Measurements from ENCODE around the gene ZNF662.

The ZNF662 gene

DNA sequence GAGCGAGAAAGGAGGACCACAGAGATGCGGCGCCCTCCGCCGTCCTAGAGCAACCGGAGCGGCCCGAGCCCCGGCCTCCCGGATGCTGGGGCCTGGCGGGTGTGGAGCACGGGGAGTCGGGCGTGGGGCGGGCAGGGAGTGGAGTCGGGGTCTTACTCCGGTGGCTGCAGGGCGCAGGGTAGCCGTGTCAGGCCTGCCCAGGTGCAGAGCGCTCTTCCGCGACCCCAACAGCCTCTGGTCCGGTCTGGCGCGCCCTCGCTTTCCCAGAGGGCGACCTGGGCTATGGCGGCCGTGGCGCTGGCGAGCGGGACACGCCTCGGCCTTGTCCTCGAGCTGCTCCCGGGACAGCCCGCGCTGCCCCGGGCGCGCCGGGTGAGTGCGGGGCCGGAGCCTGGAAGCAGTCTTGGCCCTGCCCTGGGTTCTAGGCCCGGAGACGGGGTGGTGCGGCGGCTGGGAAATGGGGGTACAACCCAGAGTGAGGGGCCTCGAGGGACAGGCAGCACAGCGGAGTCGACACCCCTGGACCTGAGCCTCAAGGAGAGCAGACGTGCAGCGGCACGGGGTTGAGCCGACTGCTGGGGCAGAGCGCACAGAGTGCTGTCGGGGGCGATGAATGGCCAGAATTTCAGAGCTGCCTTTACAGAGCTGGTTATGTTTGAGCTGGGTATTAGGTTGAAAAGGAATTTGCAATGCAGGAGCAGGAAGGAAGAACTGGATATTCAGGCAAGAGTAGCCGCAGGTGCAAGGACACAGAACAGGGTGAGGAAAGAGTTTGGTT, at the start of gene ZNF662:
ZNF662 (plus strand) TSS at position 73 of the 778 bp plus-strand sequence. CDS start 1,973 bp downstream, outside the sequence.
- Histone ChIP-seq H3K36me3 (ENCODE audit: insufficient read depth, insufficient read length, low read length) (no peaks in the 10 kb centered on the region), H3K9me3 (ENCODE audit: insufficient read depth, low read length) (peaks cover 15% of the 10 kb centered on the region; the same call in 1 of the 2 replicates), H3K27me3 (ENCODE audit: insufficient read depth, insufficient read length) (no peaks in the 10 kb centered on the region), H3K9ac (ENCODE audit: insufficient read length, low read depth) (no peak within 1 kb of the TSS), H3K4me3 (ENCODE audit: insufficient read length, low read depth) (no peak within 1 kb of the TSS), H3K4me1 (ENCODE audit: insufficient read depth, insufficient read length) (no peaks in the 10 kb centered on the region)
- DNase-seq (ENCODE audit: low read depth, low spot score) = no peak
- no peak for TF ChIP-seq YY1 (IDR thresholded peaks at IDR 0.05; ENCODE audit: insufficient read depth, insufficient read length)
- no peak for TF ChIP-seq ZNF274 (IDR thresholded peaks at IDR 0.05; ENCODE audit: low read depth, low read length)
- TF ChIP-seq SUZ12 (IDR thresholded peaks at IDR 0.05; ENCODE audit: extremely low read depth, insufficient read depth, insufficient read length) = no peak

DNA sequence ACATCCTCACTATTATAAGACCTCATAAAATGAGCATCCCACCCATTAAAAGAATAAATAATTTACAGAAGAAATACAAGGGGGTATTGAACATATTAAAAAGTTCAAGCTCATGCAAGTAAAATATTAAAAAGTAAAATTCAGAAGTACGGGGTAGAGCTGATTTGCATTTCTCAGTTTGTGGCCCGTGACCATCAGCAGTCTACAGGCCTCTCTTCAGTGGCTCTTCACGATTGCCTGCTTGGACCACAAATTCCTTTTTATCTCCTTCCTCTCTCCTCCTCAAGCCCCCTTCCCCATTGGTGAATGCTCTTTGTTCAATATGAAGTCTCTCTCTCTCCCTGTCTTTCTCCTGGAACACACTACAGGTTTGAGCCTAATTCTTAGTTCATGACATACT, 49.4 kb upstream of the ZNF662 start:
- no peak for TF ChIP-seq YY1 (IDR thresholded peaks at IDR 0.05; ENCODE audit: insufficient read depth, insufficient read length)
- TF ChIP-seq ZNF274 (IDR thresholded peaks at IDR 0.05; ENCODE audit: low read depth, low read length) = no peak
- TF ChIP-seq SUZ12 (IDR thresholded peaks at IDR 0.05; ENCODE audit: extremely low read depth, insufficient read depth, insufficient read length) = no peak
- DNase-seq (ENCODE audit: low read depth, low spot score) = no peak
- Histone ChIP-seq H3K36me3 (ENCODE audit: insufficient read depth, insufficient read length, low read length) (no peaks in the 10 kb centered on the region), H3K9me3 (ENCODE audit: insufficient read depth, low read length) (no peaks in the 10 kb centered on the region), H3K27me3 (ENCODE audit: insufficient read depth, insufficient read length) (no peaks in the 10 kb centered on the region), H3K4me1 (ENCODE audit: insufficient read depth, insufficient read length) (no peaks in the 10 kb centered on the region), H3K4me3 (ENCODE audit: insufficient read length, low read depth) (no peak overlapping the region), H3K9ac (ENCODE audit: insufficient read length, low read depth) (no peak overlapping the region)

DNA sequence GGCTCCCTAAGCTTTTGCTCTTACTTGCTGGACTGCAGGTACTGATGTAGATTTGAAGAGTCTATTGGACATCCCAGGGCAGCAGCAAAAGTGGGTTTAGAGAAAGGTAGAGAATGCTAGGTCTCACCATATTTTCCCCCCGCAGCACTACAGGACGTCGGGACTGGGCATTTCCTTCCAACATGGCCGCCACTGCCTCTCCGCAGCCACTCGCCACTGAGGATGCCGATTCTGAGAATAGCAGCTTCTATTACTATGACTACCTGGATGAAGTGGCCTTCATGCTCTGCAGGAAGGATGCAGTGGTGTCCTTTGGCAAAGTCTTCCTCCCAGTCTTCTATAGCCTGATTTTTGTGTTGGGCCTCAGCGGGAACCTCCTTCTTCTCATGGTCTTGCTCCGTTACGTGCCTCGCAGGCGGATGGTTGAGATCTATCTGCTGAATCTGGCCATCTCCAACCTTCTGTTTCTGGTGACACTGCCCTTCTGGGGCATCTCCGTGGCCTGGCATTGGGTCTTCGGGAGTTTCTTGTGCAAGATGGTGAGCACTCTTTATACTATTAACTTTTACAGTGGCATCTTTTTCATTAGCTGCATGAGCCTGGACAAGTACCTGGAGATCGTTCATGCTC, 41.5 kb upstream of the ZNF662 start:
- H3K36me3 ChIP-seq (ENCODE audit: insufficient read depth, insufficient read length, low read length) = no peaks in the 10 kb centered on the region
- H3K9me3 ChIP-seq (ENCODE audit: insufficient read depth, low read length) = no peaks in the 10 kb centered on the region
- H3K27me3 ChIP-seq (ENCODE audit: insufficient read depth, insufficient read length) = peaks cover 3% of the 10 kb centered on the region
- DNase-seq (ENCODE audit: low read depth, low spot score) = no peak
- TF ChIP-seq ZNF274 (IDR thresholded peaks at IDR 0.05; ENCODE audit: low read depth, low read length) (no peak), YY1 (IDR thresholded peaks at IDR 0.05; ENCODE audit: insufficient read depth, insufficient read length) (no peak), SUZ12 (IDR thresholded peaks at IDR 0.05; ENCODE audit: extremely low read depth, insufficient read depth, insufficient read length) (no peak)
- H3K4me3 ChIP-seq (ENCODE audit: insufficient read length, low read depth) = no peak overlapping the region
- no peak overlapping the region for H3K9ac ChIP-seq (ENCODE audit: insufficient read length, low read depth)
- H3K4me1 ChIP-seq (ENCODE audit: insufficient read depth, insufficient read length) = no peaks in the 10 kb centered on the region

DNA sequence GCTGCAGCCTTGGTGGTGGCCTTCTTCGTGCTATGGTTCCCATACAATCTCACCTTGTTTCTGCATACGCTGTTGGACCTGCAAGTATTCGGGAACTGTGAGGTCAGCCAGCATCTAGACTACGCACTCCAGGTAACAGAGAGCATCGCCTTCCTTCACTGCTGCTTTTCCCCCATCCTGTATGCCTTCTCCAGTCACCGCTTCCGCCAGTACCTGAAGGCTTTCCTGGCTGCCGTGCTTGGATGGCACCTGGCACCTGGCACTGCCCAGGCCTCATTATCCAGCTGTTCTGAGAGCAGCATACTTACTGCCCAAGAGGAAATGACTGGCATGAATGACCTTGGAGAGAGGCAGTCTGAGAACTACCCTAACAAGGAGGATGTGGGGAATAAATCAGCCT, 40.7 kb upstream of the ZNF662 start:
- no peaks in the 10 kb centered on the region for H3K9me3 ChIP-seq (ENCODE audit: insufficient read depth, low read length)
- TF ChIP-seq YY1 (IDR thresholded peaks at IDR 0.05; ENCODE audit: insufficient read depth, insufficient read length) = no peak
- no peak for TF ChIP-seq SUZ12 (IDR thresholded peaks at IDR 0.05; ENCODE audit: extremely low read depth, insufficient read depth, insufficient read length)
- no peak for TF ChIP-seq ZNF274 (IDR thresholded peaks at IDR 0.05; ENCODE audit: low read depth, low read length)
- H3K9ac ChIP-seq (ENCODE audit: insufficient read length, low read depth) = no peak overlapping the region
- peaks cover 3% of the 10 kb centered on the region for H3K27me3 ChIP-seq (ENCODE audit: insufficient read depth, insufficient read length)
- no peak overlapping the region for H3K4me3 ChIP-seq (ENCODE audit: insufficient read length, low read depth)
- no peaks in the 10 kb centered on the region for H3K4me1 ChIP-seq (ENCODE audit: insufficient read depth, insufficient read length)
- DNase-seq (ENCODE audit: low read depth, low spot score) = no peak
- H3K36me3 ChIP-seq (ENCODE audit: insufficient read depth, insufficient read length, low read length) = no peaks in the 10 kb centered on the region

DNA sequence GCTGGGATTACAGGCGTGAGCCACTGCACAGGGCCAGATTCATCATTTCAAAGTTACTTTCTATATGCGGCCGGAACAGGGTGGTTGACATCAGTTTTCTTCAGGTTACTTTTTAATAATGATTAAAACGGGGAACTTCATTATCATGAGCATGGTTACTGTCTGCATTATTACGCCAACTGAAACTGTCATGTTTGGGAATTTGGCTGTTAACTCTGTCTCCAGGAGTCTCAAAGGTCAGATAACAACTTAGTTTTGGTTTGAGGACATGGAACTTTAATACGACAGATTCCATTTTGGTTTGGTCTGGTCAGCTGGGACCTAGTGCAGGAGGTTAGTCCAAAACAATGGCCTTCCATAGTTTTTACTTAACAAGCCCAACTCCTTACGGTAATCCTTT, 38.8 kb upstream of the ZNF662 start:
- H3K4me3 ChIP-seq (ENCODE audit: insufficient read length, low read depth) = no peak overlapping the region
- peaks cover 3% of the 10 kb centered on the region for H3K27me3 ChIP-seq (ENCODE audit: insufficient read depth, insufficient read length)
- no peak overlapping the region for H3K9ac ChIP-seq (ENCODE audit: insufficient read length, low read depth)
- no peak for DNase-seq (ENCODE audit: low read depth, low spot score)
- no peaks in the 10 kb centered on the region for H3K9me3 ChIP-seq (ENCODE audit: insufficient read depth, low read length)
- TF ChIP-seq ZNF274 (IDR thresholded peaks at IDR 0.05; ENCODE audit: low read depth, low read length) (no peak), SUZ12 (IDR thresholded peaks at IDR 0.05; ENCODE audit: extremely low read depth, insufficient read depth, insufficient read length) (no peak), YY1 (IDR thresholded peaks at IDR 0.05; ENCODE audit: insufficient read depth, insufficient read length) (no peak)
- no peaks in the 10 kb centered on the region for H3K4me1 ChIP-seq (ENCODE audit: insufficient read depth, insufficient read length)
- no peaks in the 10 kb centered on the region for H3K36me3 ChIP-seq (ENCODE audit: insufficient read depth, insufficient read length, low read length)

DNA sequence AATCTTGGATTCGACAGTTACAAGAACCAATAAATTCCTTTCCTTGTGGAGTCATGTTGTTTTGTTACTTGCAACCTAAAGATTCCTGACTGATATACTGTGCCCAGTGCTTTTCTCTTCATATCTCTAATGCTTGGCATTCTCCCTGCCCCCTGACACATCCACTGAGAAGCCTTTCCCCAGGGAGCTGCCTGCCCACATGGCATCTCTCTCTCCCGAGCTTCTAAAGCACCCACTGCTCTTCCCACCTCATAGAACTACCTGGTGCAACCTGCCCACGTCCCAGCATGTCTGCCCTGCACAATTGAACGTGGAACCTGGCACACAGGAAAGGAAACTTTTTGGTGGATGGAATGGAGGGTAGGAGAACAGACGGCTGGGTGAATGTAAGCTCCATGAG, 37.1 kb upstream of the ZNF662 start:
- H3K9me3 ChIP-seq (ENCODE audit: insufficient read depth, low read length) = no peaks in the 10 kb centered on the region
- H3K4me1 ChIP-seq (ENCODE audit: insufficient read depth, insufficient read length) = no peaks in the 10 kb centered on the region
- no peak for TF ChIP-seq YY1 (IDR thresholded peaks at IDR 0.05; ENCODE audit: insufficient read depth, insufficient read length)
- TF ChIP-seq ZNF274 (IDR thresholded peaks at IDR 0.05; ENCODE audit: low read depth, low read length) = no peak
- TF ChIP-seq SUZ12 (IDR thresholded peaks at IDR 0.05; ENCODE audit: extremely low read depth, insufficient read depth, insufficient read length) = no peak
- no peaks in the 10 kb centered on the region for H3K36me3 ChIP-seq (ENCODE audit: insufficient read depth, insufficient read length, low read length)
- H3K27me3 ChIP-seq (ENCODE audit: insufficient read depth, insufficient read length) = peaks cover 3% of the 10 kb centered on the region
- H3K4me3 ChIP-seq (ENCODE audit: insufficient read length, low read depth) = no peak overlapping the region
- H3K9ac ChIP-seq (ENCODE audit: insufficient read length, low read depth) = no peak overlapping the region
- no peak for DNase-seq (ENCODE audit: low read depth, low spot score)

DNA sequence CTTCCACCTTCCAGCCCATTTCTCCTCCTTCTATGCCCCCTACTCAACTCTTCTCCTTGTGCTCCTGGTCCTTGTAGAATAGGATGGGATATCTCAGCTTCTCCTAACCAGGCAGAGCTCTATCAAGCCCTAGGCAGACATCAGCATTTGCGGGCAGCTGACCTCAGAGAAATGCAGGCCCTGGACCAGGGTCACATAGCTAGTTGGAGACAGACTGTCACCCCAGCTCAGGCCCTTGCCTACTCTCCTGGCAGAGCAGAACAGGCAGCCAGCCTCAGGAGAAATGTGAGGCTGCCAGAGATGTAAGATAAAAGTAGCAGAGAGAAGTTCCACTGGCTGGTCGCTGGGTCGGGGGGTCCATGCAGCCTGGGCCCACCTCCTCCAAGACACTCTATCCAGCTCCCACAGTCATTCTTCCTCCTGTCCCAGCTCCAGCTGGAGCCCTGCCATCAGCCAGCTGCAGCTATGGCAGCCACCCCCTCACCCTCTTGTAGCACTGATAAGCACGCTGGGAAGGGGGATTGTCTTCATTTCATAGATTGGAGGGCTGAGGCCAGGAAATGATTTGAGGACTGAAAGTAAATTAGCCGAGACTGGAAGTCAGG, 34.2 kb upstream of the ZNF662 start:
- no peak for DNase-seq (ENCODE audit: low read depth, low spot score)
- TF ChIP-seq ZNF274 (IDR thresholded peaks at IDR 0.05; ENCODE audit: low read depth, low read length) = no peak
- no peak for TF ChIP-seq YY1 (IDR thresholded peaks at IDR 0.05; ENCODE audit: insufficient read depth, insufficient read length)
- TF ChIP-seq SUZ12 (IDR thresholded peaks at IDR 0.05; ENCODE audit: extremely low read depth, insufficient read depth, insufficient read length) = no peak
- no peaks in the 10 kb centered on the region for H3K4me1 ChIP-seq (ENCODE audit: insufficient read depth, insufficient read length)
- no peak overlapping the region for H3K4me3 ChIP-seq (ENCODE audit: insufficient read length, low read depth)
- no peaks in the 10 kb centered on the region; the same call in 1 of the 2 replicates for H3K9me3 ChIP-seq (ENCODE audit: insufficient read depth, low read length)
- no peak overlapping the region for H3K9ac ChIP-seq (ENCODE audit: insufficient read length, low read depth)
- peaks cover 13% of the 10 kb centered on the region for H3K27me3 ChIP-seq (ENCODE audit: insufficient read depth, insufficient read length)
- no peaks in the 10 kb centered on the region for H3K36me3 ChIP-seq (ENCODE audit: insufficient read depth, insufficient read length, low read length)

All from NT2/D1 (cell line).